ENCODE results near the gene NTM.
A peak's percentile ranks its signal among the peaks of the same experiment; 100 is the strongest.

The NTM gene

DNA sequence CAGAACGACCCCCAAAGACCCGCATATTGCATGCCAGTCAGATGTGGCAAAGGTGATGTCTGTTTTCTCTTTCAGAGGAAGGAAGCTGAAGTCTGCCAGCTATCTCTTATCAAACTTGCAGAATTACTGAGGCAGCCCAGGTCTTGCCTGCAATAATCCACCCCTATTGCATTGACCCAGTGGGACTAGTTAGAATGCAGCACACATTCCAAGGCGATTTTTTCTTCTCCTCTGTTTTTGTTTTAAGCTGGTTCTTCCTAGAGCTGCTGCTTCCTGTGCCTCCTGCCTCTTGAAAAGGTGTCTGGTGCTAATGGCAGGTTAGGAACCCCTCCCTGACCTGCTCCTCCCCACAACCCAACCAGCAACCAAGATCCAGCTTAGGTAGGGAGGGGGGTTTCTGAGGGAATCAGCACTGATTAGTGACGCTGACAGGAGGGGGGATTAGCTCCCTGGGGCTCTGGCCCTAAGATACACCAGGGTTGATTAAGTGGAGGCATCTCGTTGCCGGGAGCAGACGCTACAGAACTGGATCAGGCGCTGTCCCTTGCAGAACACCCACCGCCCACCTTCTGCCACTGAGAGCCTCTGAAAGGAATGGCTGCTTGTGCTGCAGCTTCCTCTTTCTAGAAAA lies 2.8 kb downstream of the NTM start:
- DNase-seq (ENCODE audit: low spot score): no peak

- no peak for DNase-seq (ENCODE audit: low spot score)
Measured at GRCh38 chr11:131373756-131374155, 3.3 kb downstream of the NTM start.

- no peak for DNase-seq (ENCODE audit: low spot score)
Measured at GRCh38 chr11:131375421-131375820, 5.0 kb downstream of the NTM start.

GRCh38 chr11:131375915-131376314 lies 5.5 kb downstream of the NTM start:
- DNase-seq (ENCODE audit: low spot score): no peak

DNA sequence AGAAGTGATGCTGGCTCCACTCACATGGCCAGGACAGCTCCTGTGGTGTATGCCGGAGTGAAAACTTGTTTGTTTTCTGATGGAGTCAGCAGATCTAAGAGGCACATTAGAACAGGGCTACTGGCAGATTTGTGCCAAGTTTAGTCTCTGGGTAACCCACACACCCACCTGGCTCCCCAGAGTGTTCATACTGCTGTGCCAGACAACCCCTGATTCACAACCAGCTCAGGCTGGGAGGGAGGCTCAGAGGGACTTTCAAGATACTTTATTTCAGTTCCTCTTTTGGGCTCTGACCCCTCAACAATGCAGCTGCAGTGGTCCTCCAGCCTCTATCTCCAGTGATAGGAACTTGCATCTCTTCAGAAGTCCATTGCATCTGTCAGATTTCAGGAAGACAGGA lies 8.5 kb downstream of the NTM start:
- no peak for DNase-seq (ENCODE audit: low spot score)

DNA sequence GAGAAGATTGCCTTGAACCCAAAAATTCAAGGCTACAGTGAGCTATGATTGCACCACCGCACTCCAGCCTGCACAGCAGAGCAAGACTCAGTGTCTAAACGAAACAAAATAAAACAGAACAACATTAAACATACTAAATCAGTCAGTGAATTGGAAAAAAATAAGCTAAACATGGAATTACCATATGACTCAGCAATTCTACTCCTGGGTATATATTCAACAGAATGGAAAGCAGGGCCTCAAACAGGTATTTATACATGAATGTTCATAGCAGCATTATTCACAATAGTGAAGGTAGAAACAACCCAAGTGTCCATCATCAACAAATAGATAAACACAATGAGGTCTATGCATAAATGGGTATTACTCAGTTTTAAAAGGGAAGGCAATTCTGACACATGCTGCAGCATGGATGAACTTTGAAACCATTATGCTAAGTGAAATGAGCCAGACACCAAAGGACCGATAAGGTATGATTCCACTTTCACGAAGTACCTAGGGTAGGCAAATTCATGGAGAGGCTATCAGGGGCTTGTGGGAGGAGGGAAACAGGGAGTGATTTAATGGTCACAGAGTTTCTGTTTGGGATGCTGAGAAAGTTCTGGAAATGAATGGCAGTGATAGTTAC lies 15.5 kb downstream of the NTM start:
- DNase-seq (ENCODE audit: low spot score): no peak

DNA sequence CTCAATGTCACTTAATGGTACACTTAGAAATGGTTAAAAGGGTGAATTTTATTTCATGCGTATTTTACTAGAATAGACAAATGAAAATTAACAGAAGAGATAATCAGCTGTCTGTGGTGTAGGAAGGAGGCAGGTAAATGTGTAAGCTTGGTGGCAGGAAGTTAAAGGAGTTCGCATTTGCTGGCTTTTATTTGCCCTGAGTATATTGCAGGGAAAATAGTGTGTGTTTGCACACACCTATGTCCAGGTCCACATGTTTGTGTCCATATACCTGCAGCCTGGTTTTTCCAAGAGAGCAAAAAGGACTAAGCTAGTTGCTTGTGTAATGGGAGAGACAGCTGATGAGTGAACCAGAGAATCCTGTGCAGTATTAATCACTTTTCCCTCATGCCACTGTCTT lies 16.0 kb downstream of the NTM start:
- DNase-seq (ENCODE audit: low spot score): no peak

- DNase-seq (ENCODE audit: low spot score): no peak
Measured at GRCh38 chr11:131388030-131388429, 17.6 kb downstream of the NTM start.

- no peak for DNase-seq (ENCODE audit: low spot score)
Measured at GRCh38 chr11:131389582-131389981, 19.2 kb downstream of the NTM start.

DNA sequence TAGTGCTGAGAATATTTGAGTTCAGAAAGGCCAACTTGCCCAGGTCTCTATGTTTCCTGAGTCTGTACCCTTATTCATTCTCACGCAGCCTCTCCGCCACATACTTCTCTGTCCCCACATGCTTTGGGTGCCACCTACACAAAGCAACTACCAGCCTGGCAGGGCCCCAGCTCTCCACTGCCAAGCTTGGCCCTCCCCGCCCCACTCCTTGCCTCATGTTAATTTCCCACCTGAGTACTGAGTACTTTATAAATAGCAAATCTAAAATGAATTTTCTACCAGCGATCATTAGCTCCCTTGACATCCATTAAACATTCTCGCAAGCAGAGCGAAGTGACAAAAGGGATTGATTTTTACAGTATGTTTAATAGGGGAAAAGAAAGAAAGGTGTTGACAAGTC lies 20.8 kb downstream of the NTM start:
- no peak for DNase-seq (ENCODE audit: low spot score)

- DNase-seq (ENCODE audit: low spot score): no peak
Measured at GRCh38 chr11:131392528-131393255, 22.3 kb downstream of the NTM start.

GRCh38 chr11:131393691-131394090 lies 23.3 kb downstream of the NTM start:
- DNase-seq (ENCODE audit: low spot score): no peak

- no peak for DNase-seq (ENCODE audit: low spot score)
Measured at GRCh38 chr11:131397675-131398074, 27.3 kb downstream of the NTM start.

- DNase-seq (ENCODE audit: low spot score): no peak
Measured at GRCh38 chr11:131402040-131402439, 31.6 kb downstream of the NTM start.

- DNase-seq (ENCODE audit: low spot score): no peak
Measured at GRCh38 chr11:131404010-131404409, 33.6 kb downstream of the NTM start.

DNA sequence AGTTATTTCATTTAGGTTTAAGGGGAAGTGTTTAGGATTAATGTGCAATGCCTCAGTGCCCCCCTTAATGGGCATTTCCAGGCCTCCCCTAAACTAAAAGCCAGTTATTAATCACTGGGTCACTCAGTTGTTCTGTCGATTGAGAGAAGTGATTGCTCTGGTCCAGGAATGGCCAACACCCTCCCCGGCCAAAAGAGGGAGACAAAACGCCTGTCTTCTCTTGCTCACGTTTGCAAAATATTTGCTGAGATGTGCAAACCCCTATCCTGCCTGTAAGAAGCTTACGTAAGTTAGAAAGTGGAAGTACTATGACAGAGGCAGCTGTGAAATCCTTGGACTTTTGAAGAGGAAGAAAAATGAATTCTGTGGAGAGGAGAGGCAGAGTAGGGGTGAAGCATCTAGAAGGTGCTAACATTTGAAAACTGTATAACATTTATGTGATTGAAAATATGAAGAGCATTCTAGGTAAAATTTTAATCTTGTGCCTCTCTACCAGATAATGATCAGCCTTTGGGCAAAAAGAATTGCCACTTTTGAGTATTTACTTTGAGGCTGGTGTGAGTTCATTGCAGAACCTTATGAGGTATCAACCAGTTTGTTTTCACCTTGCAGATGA lies 37.7 kb downstream of the NTM start:
- peak; percentile 22 for DNase-seq (ENCODE audit: low spot score)

DNA sequence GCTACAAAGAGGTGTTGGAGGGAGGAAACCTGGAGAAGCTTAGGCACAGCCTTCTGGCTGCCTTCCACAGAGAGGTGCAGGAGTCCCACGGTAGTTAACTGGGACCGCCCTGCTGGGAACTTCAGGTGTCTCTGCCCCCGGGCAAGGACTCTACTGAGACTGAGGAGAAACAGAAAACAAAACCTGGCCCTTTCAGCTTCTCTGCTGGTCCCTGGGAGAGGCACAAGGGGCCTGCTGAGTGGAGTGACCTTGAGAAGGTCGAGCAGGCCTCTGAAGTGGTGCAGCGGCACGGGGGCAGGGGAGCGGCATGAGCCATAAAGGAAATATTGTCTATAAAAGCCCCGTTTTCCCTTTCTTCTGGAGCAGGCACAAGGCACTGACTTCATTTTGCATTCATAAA lies 38.9 kb downstream of the NTM start:
- no peak for DNase-seq (ENCODE audit: low spot score)

- no peak for DNase-seq (ENCODE audit: low spot score)
Measured at GRCh38 chr11:131411636-131412035, 41.2 kb downstream of the NTM start.

DNA sequence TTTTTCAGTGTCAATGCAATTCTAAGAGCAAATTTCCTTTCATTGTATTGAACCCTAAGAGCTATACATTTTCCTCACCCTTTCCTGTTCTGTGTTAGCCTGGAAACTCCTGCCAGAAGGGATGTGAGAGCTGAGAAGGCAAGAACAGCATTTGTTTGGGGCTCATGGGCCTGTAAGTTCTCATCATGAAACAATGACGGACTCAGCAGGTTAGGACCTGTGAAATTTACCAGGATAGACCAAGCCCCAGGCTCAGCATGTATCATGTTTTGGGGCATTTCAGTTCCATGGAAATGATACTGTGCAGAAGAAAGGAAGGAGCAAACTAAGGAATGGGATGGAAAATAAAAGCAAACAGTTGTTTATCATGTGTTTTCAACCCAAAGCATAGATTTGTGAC lies 41.6 kb downstream of the NTM start:
- no peak for DNase-seq (ENCODE audit: low spot score)

DNA sequence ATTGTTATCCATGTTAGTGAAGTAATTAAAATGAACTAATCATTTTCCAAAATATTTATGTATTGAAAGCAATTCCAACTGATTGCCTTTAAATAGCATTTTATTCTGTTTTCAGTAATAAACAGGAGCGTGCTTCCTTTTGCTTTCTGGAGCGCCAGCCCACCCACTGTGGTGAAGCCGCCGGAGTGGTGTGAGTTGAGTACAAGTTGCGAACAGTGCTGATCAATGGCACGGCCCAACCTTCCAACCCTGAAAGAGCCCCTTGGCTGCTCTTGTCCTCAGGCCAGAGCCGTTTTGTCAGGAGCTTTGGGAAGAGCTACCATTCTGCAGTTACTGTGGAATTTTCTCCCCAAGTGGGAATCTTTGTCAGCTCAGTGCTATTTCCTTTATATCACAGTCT lies 42.8 kb downstream of the NTM start:
- DNase-seq (ENCODE audit: low spot score): no peak

DNA sequence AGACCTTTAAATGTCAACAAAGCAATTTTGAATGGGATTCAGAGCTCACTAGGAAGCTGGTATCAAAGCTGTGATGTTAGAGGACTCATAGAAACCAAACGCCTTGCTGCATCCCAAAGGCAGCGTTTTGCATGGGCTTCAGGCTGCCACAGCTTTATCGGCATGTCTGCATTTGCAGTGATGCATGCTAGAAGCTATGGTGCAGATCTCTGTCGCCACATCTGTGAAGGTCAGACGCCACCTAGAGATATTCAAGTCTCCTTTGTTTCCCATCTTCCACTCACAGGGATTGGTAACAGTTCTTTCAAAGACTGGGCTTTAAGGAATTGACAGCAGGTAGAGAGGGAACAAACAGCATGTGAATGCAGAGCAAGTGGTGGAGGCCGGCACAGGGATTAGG lies 47.8 kb downstream of the NTM start:
- no peak for DNase-seq (ENCODE audit: low spot score)

DNA sequence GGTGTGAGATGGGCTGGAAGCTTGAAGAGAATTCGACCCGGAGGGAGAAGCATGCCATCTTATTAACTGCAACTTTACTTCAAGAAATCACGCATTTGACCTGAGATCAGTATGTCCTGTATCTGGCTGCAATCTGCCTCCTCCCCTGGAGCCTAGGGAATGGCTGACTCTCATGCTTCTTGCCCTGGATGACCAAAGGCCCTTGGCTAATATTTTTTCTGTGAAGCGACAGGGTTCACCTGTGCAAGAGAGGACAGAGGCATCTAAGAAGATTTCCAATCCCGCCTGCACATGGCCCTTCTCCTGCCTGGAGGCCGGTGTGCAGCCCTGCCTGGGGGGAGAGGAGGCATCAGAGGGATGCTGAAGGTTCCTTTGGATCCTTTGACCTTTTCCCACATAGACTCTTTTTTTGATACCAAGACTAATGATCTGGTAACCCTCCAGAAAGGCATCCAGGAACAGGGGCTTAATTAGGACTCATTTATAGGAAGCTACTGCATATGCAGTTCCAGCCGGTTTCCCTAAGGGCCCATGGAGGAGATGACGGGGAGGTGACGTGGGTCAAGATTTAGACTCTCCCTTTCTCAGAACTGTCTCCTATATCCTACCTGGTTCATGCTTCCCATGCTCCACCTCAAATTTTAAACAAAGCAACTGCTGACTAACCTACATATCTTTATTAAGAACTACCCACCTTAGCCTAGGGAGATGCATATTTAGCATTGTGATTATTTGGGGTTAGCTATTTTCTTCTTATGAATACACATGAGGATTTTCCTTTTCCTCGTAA lies 50.8 kb downstream of the NTM start:
- DNase-seq (ENCODE audit: low spot score): no peak
